Immature natural killer cell (primary cell): ENCODE measurements around the gene FAM184A. TPM values are rescaled to one million over a fixed set of nuclear protein-coding genes. Genes with fewer than 3 reads are reported as not detected.
"Not testable (repeated sequence)": the region's sequence is repeated elsewhere in the genome, so short reads cannot be mapped to it uniquely, and the experiment has no call there.

Experiments used
- DNase-seq, 3 donors: peaks; one replicate each; pipeline ENCODE4 v3.0.0; 2022; ENCODE audit warnings: mixed read lengths in 1 of 3
- H3K27ac Mint-ChIP-seq, 6 donors: one replicate each; pipeline ENCODE4 v1.8.0; 2020; ENCODE audit warnings: mixed read lengths in 6 of 6, mild to moderate bottlenecking in 5 of 6, inconsistent platforms in 4 of 6, moderate library complexity in 3 of 6
- H3K27me3 Mint-ChIP-seq, 3 donors: one replicate each; pipeline ENCODE4 v1.8.0; 2020 to 2021; ENCODE audit warnings: low read depth in 3 of 3, mild to moderate bottlenecking in 3 of 3, mixed read lengths in 3 of 3, moderate library complexity in 3 of 3, inconsistent platforms in 1 of 3
- H3K36me3 Mint-ChIP-seq, 3 donors: one replicate each; pipeline ENCODE4 v1.8.0; 2020; ENCODE audit warnings: mixed read lengths in 3 of 3, inconsistent platforms in 2 of 3, mild to moderate bottlenecking in 2 of 3
- H3K4me1 Mint-ChIP-seq, 2 donors: one replicate each; pipeline ENCODE4 v1.8.0; 2020; ENCODE audit warnings: inconsistent platforms in 2 of 2, mild to moderate bottlenecking in 2 of 2, mixed read lengths in 2 of 2, moderate library complexity in 1 of 2
- H3K4me3 Mint-ChIP-seq, 5 donors: one replicate each; pipeline ENCODE4 v1.8.0; 2020; ENCODE audit warnings: mild to moderate bottlenecking in 5 of 5, mixed read lengths in 5 of 5, inconsistent platforms in 3 of 5, moderate library complexity in 3 of 5
- H3K9me3 Mint-ChIP-seq, 6 donors: one replicate each; pipeline ENCODE4 v1.8.0; 2020; ENCODE audit warnings: mild to moderate bottlenecking in 6 of 6, mixed read lengths in 6 of 6, inconsistent platforms in 4 of 6, moderate library complexity in 3 of 6
- polyA plus RNA-seq, 3 donors: library from polyadenylated mRNA; unstranded; fragments of 300-500 nt; fragmentation: Illumina TruSeq; gene quantifications; one replicate each; pipeline ENCODE4 v1.2.3, GENCODE V29; 2021

Gene FAM184A
- polyA plus RNA-seq, 3 donors from 2014 or later, result 0.13 TPM; not detected in 2

DNA sequence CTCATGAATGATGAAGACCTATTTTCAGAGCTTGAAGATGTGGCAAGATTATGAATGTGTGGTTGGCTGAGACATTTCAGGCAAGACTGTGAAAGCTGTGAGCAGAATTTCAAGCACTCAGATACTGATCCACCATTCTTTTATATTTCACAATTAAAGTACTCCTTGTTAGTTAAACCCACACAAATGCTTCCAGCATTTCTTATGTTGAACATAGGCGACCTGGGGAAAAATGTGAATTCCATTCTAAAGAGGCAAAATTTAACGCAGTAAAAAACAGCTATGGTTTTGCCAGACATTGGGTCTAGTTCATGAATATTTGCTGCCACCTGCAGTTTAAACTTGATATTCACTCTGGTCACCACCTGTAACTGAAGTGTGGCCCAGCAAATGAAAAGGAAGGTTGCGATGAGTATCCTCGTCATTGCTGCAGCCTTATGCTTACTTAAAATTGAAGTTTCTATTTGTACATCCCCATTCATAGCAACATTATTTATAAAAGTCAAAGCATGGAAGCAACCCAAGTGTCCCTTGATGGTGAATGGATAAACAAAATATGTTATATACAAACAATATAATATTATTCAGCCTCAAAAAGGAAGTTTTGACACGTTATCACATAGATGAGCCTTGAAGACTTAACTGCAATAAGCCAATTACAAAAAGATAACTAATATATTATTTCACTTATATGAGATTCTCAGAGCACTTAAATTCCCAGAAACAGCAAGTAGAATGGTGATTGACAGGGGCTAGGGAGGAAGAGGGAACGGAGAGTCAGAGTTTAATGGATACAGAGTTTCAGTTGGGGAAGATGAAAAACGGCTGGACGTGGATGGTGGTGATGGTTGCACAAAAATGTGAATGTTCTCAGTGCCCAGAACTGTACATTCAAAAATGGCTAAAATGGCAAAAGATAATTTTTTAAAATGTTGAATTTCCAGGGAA is 32.4 kb upstream of the FAM184A start:
- DNase-seq, result peak; percentile 23 to 50 (median 35)
- H3K27ac Mint-ChIP-seq, result no peak overlapping the region
- H3K4me3 Mint-ChIP-seq, result no peak overlapping the region
- H3K9me3 Mint-ChIP-seq, result no peaks in the 10 kb centered on the region
- no peaks in the 10 kb centered on the region for H3K4me1 Mint-ChIP-seq
- H3K36me3 Mint-ChIP-seq, result no peaks in the 10 kb centered on the region
- H3K27me3 Mint-ChIP-seq, result peaks cover 3 to 7% (median 3%) of the 10 kb centered on the region in 3 donors

DNA sequence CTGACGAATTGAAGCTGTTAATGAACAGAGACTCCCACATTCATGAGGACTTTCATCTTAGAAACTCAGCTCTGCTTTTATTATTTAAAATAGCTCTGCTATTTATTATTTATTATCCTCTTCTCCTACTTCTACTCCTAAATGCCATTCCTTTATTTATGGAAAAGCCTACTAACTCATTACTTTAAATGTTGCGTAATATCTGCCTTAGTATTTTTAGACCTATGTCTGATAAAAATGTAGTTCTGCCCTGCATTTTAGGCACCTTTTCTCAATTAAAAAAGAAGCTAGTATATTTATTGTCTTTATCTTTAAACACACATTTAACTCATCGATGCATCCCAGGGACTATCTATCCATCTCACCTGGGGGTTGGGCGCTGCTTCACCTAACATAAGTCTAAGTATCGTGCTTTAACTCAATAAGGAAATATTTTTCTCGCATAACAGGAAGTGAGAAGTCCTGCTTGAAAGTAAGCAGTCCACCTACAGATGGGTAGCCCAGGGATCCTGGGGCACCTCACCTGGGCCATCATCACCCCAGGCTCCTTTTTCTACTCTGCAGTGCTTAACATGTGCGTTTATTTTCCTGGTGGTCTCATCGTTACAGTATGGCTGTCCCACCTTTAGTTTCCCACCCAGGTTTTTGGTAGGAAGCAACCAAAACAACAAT is 31.3 kb upstream of the FAM184A start:
- Mint-ChIP-seq H3K4me1 (no peaks in the 10 kb centered on the region), H3K9me3 (no peaks in the 10 kb centered on the region), H3K4me3 (no peak overlapping the region), H3K36me3 (no peaks in the 10 kb centered on the region), H3K27ac (no peak overlapping the region), H3K27me3 (peaks cover 3 to 10% (median 3%) of the 10 kb centered on the region in 3 donors)
- no peak for DNase-seq

GRCh38 chr6:119108076-119108475 is 29.6 kb upstream of the FAM184A start:
- Mint-ChIP-seq H3K9me3 (no peaks in the 10 kb centered on the region), H3K27ac (no peak overlapping the region), H3K4me1 (no peaks in the 10 kb centered on the region), H3K36me3 (no peaks in the 10 kb centered on the region), H3K27me3 (peaks cover 1 to 8% (median 3%) of the 10 kb centered on the region in 3 donors), H3K4me3 (no peak overlapping the region)
- no peak for DNase-seq

- H3K4me3 Mint-ChIP-seq, result no peak overlapping the region
- DNase-seq, result no peak
- no peak overlapping the region for H3K27ac Mint-ChIP-seq
- H3K4me1 Mint-ChIP-seq, result no peaks in the 10 kb centered on the region
- H3K27me3 Mint-ChIP-seq, result peaks cover 1 to 8% (median 3%) of the 10 kb centered on the region in 3 donors
- no peaks in the 10 kb centered on the region for H3K9me3 Mint-ChIP-seq
- H3K36me3 Mint-ChIP-seq, result no peaks in the 10 kb centered on the region
Measured at GRCh38 chr6:119105282-119105681, 26.8 kb upstream of the FAM184A start.

GRCh38 chr6:119102901-119103300 is 24.4 kb upstream of the FAM184A start:
- H3K27ac Mint-ChIP-seq, result no peak overlapping the region
- no peaks in the 10 kb centered on the region for H3K36me3 Mint-ChIP-seq
- H3K27me3 Mint-ChIP-seq, result peaks cover 0 to 8% (median 3%) of the 10 kb centered on the region in 3 donors
- H3K4me1 Mint-ChIP-seq, result peaks cover 0 to 3% of the 10 kb centered on the region in 2 donors
- H3K9me3 Mint-ChIP-seq, result no peaks in the 10 kb centered on the region
- DNase-seq, result no peak
- no peak overlapping the region for H3K4me3 Mint-ChIP-seq

- Mint-ChIP-seq H3K9me3 (peaks cover 0 to 1% (median 0%) of the 10 kb centered on the region in 6 donors), H3K4me3 (no peak overlapping the region), H3K27ac (no peak overlapping the region), H3K4me1 (peaks cover 8 to 16% of the 10 kb centered on the region in 2 donors), H3K27me3 (peaks cover 0 to 4% (median 0%) of the 10 kb centered on the region in 3 donors), H3K36me3 (no peaks in the 10 kb centered on the region)
- DNase-seq, result no peak
Measured at GRCh38 chr6:119100115-119100514, 21.7 kb upstream of the FAM184A start.

DNA sequence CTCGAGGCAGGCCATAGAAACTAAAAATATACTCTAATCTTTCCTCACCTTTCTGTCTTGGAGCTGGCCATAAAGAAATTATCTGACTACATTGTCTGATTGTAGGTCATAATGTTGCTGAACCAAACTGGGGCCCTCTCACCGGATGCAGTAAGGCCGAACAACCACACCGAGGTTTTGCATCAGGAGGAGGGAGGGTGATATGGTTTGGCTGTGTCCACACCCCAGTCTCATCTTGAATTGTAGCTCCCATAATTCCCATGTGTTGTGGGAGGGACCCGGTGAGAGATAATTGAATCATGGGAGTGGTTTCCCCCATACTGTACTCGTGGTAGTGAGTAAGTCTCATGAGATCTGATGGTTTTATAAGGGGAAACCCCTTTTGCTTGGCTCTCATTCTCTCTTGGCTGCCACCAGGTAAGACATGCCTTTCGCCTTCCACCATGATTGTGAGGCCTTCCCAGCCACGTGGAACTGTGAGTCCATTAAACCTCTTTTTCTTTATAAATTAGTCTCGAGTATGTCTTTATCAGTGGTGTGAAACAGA is 19.4 kb upstream of the FAM184A start:
- H3K4me3 Mint-ChIP-seq, H3K9me3 Mint-ChIP-seq, DNase-seq, H3K27me3 Mint-ChIP-seq, H3K36me3 Mint-ChIP-seq: not testable (repeated sequence)
- peak overlapping the region in 1 of 6 donors; percentile 3 for H3K27ac Mint-ChIP-seq
- peaks cover 8 to 16% of the 10 kb centered on the region in 2 donors for H3K4me1 Mint-ChIP-seq

GRCh38 chr6:119096721-119097565 is 18.5 kb upstream of the FAM184A start:
- H3K4me1 Mint-ChIP-seq, result peaks cover 8 to 16% of the 10 kb centered on the region in 2 donors
- no peak for DNase-seq
- peaks cover 0 to 1% (median 0%) of the 10 kb centered on the region in 6 donors for H3K9me3 Mint-ChIP-seq
- H3K27ac Mint-ChIP-seq, result peak overlapping the region in 2 of 6 donors; percentile 22 to 36
- H3K27me3 Mint-ChIP-seq, result peaks cover 0 to 4% (median 0%) of the 10 kb centered on the region in 3 donors
- no peaks in the 10 kb centered on the region for H3K36me3 Mint-ChIP-seq
- peak overlapping the region in 1 of 5 donors; percentile 28 for H3K4me3 Mint-ChIP-seq

GRCh38 chr6:119090256-119090655 is 11.8 kb upstream of the FAM184A start:
- H3K36me3 Mint-ChIP-seq, result no peaks in the 10 kb centered on the region
- no peaks in the 10 kb centered on the region for H3K9me3 Mint-ChIP-seq
- DNase-seq, result no peak
- no peak overlapping the region for H3K4me3 Mint-ChIP-seq
- peaks cover 0 to 7% (median 4%) of the 10 kb centered on the region in 3 donors for H3K27me3 Mint-ChIP-seq
- H3K27ac Mint-ChIP-seq, result no peak overlapping the region
- no peaks in the 10 kb centered on the region for H3K4me1 Mint-ChIP-seq

DNA sequence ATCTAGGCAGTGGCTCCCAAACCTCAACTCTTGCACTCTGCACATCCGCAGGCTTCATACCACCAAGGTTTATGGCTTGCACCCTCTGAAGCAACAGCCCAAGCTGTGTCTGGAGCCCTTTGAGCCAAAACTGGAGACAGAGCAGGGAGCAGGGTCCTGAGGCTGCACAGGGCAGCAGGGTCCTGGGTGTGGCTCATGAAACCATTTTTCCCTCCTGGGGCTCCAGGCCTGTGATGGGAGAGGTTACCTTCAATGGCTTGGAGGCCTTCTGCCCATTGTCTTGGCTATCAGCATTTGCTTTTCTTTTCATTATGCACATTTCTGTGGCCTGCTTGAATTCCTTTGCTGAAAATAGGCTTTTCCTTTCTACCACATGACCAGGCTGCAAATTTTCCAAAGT is 6.3 kb upstream of the FAM184A start:
- H3K4me3 Mint-ChIP-seq, result no peak overlapping the region
- H3K27ac Mint-ChIP-seq, result no peak overlapping the region
- peaks cover 0 to 7% (median 2%) of the 10 kb centered on the region in 3 donors for H3K27me3 Mint-ChIP-seq
- peaks cover 0 to 6% (median 0%) of the 10 kb centered on the region in 6 donors for H3K9me3 Mint-ChIP-seq
- no peak for DNase-seq
- peaks cover 0 to 8% (median 0%) of the 10 kb centered on the region in 3 donors for H3K36me3 Mint-ChIP-seq
- H3K4me1 Mint-ChIP-seq, result no peaks in the 10 kb centered on the region

- no peak for DNase-seq
- Mint-ChIP-seq H3K4me1 (peaks cover 7 to 11% of the 10 kb centered on the region in 2 donors), H3K36me3 (peaks cover 0 to 8% (median 0%) of the 10 kb centered on the region in 3 donors), H3K4me3 (no peak overlapping the region), H3K27ac (no peak overlapping the region), H3K9me3 (peaks cover 0 to 6% (median 0%) of the 10 kb centered on the region in 6 donors), H3K27me3 (peaks cover 2 to 7% (median 3%) of the 10 kb centered on the region in 3 donors)
Measured at GRCh38 chr6:119083007-119083406, 4.5 kb upstream of the FAM184A start.

- DNase-seq, result no peak
- peak overlapping the region; percentile 90 to 96 (median 94) for H3K4me3 Mint-ChIP-seq
- H3K27ac Mint-ChIP-seq, result peak overlapping the region; percentile 57 to 88 (median 71)
- H3K9me3 Mint-ChIP-seq, result peaks cover 0 to 6% (median 0%) of the 10 kb centered on the region in 6 donors
- H3K4me1 Mint-ChIP-seq, result peaks cover 16 to 21% of the 10 kb centered on the region in 2 donors
- H3K27me3 Mint-ChIP-seq, result peaks cover 4 to 12% (median 6%) of the 10 kb centered on the region in 3 donors
- peaks cover 0 to 8% (median 0%) of the 10 kb centered on the region in 3 donors for H3K36me3 Mint-ChIP-seq
Measured at GRCh38 chr6:119079283-119079809, 882 bp upstream of the FAM184A start.
